Measurements from ENCODE around the gene NOCT.

- no peak for TF ChIP-seq MYC (IDR thresholded peaks at IDR 0.05; ENCODE audit: low read depth, low read length)
- TF ChIP-seq CTCF (IDR thresholded peaks at IDR 0.05; ENCODE audit: extremely low read depth in 1 of 2, insufficient read depth in 1 of 2, low read depth in 1 of 2, low read length in 2 of 2): no peak
- no peak for TF ChIP-seq POLR2A (IDR thresholded peaks at IDR 0.05; ENCODE audit: low read depth, low read length)
Observed at GRCh38 chr4:139027776-139028175, 12.2 kb downstream of the NOCT start.

Measured in endothelial cell of umbilical vein (primary cell).